HEK293 (cell line): Measurements from ENCODE around the gene KAT7.

Experiments used
- CTCF ChIP-seq: fragments of 450-650 bp; formaldehyde crosslinking; IDR thresholded peaks from 2 replicates; pipeline ENCODE4 v1.5.1; 2016; ENCODE audit warnings: missing biosample characterization, missing genetic modification characterization
- TCF7L2 ChIP-seq: IDR thresholded peaks from 2 replicates; pipeline ENCODE4 v1.6.1; 2011; ENCODE audit warnings: low read depth, mild to moderate bottlenecking, inconsistent platforms, low read length, moderate library complexity, borderline replicate concordance
- ZFP3 ChIP-seq: fragments of 450-650 bp; formaldehyde crosslinking; IDR thresholded peaks from 2 replicates; pipeline ENCODE4 v1.5.1; 2016; ENCODE audit warnings: low read depth, missing biosample characterization, missing genetic modification characterization
- ZNF19 ChIP-seq: fragments of 450-650 bp; formaldehyde crosslinking; IDR thresholded peaks from 2 replicates; pipeline ENCODE4; 2016; ENCODE audit warnings: missing biosample characterization, missing genetic modification characterization, low read depth
- ZNF23 ChIP-seq: fragments of 450-650 bp; formaldehyde crosslinking; IDR thresholded peaks from 2 replicates; pipeline ENCODE4 v1.5.1; 2016; ENCODE audit warnings: missing biosample characterization, missing genetic modification characterization, borderline replicate concordance
- ZNF274 ChIP-seq, 2 experiments: fragments of 200-500 bp in 1 of 2; fragments of 450-650 bp in 1 of 2; sonication (Bioruptor generic) in 1 of 2; formaldehyde crosslinking in 1 of 2; IDR thresholded peaks; 2 replicates each; pipeline versions ENCODE4 v1.5.1 to v1.6.1; 2014 to 2016; ENCODE audit warnings: borderline replicate concordance in 1 of 2, inconsistent platforms in 1 of 2, low read length in 1 of 2, missing biosample characterization in 1 of 2, missing genetic modification characterization in 1 of 2
- ZNF792 ChIP-seq: fragments of 450-650 bp; formaldehyde crosslinking; IDR thresholded peaks from 2 replicates; pipeline ENCODE4 v1.5.1; 2016; ENCODE audit warnings: missing biosample characterization, missing genetic modification characterization
- TF ChIP-seq, protein P1 (sequence below): fragments of 450-650 bp; formaldehyde crosslinking; IDR thresholded peaks from 2 replicates; pipeline ENCODE4 v1.5.1; 2016; ENCODE audit warnings: missing biosample characterization, missing genetic modification characterization
- TF ChIP-seq, protein P2 (sequence below): fragments of 450-650 bp; IDR thresholded peaks from 2 replicates; pipeline ENCODE4 v1.5.1; 2018; ENCODE audit warnings: missing biosample characterization, missing genetic modification characterization
- TF ChIP-seq, protein P3 (sequence below): fragments of 450-650 bp; formaldehyde crosslinking; IDR thresholded peaks from 2 replicates; pipeline ENCODE4 v1.5.1; 2016; ENCODE audit warnings: missing biosample characterization, missing genetic modification characterization
- TF ChIP-seq, protein P4 (sequence below): fragments of 450-650 bp; formaldehyde crosslinking; conservative IDR thresholded peaks from 2 replicates; pipeline ENCODE4 v1.5.1; 2016; ENCODE audit warnings: low read depth, missing biosample characterization, missing genetic modification characterization
- TF ChIP-seq, protein P5 (sequence below): fragments of 450-650 bp; formaldehyde crosslinking; IDR thresholded peaks from 2 replicates; pipeline ENCODE4 v1.5.1; 2016; ENCODE audit warnings: missing biosample characterization, missing genetic modification characterization
- TF ChIP-seq, protein P6 (sequence below): fragments of 450-650 bp; formaldehyde crosslinking; IDR thresholded peaks from 2 replicates; pipeline ENCODE4 v1.5.1; 2016; ENCODE audit warnings: missing biosample characterization, missing genetic modification characterization, low read depth

DNA sequence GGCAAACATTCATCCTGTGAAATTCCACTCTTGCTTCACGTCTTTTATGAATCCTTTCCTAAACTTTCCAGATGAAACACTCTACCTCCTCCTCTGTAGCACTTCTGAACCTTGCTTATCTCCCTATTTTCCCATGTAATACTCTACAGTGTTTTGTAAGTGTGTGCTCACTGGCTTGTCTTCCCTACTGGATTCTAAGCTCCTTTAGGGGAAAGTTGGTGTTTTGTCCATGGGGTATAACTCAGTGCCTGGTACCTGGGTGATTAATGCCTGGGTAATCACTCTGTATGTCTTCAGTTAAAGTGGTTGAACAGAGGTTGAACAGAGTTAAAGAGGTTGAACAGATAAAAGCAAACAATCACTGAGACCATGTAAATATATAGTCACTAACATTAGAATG is 3.8 kb upstream of the KAT7 start:
- TF ChIP-seq ZFP3 (tag by site-specific recombination) (no peak), TCF7L2 (no peak), ZNF792 (no peak), CTCF (tag by site-specific recombination) (no peak), ZNF274 (IDR thresholded peaks at IDR 0.05; ENCODE audit: low read length) (no peak), ZNF274 (tag by site-specific recombination; IDR thresholded peaks at IDR 0.05; ENCODE audit: borderline replicate concordance) (no peak), ZNF19 (tag by site-specific recombination) (no peak), ZNF23 (no peak)
- TF ChIP-seq, protein P1, sequence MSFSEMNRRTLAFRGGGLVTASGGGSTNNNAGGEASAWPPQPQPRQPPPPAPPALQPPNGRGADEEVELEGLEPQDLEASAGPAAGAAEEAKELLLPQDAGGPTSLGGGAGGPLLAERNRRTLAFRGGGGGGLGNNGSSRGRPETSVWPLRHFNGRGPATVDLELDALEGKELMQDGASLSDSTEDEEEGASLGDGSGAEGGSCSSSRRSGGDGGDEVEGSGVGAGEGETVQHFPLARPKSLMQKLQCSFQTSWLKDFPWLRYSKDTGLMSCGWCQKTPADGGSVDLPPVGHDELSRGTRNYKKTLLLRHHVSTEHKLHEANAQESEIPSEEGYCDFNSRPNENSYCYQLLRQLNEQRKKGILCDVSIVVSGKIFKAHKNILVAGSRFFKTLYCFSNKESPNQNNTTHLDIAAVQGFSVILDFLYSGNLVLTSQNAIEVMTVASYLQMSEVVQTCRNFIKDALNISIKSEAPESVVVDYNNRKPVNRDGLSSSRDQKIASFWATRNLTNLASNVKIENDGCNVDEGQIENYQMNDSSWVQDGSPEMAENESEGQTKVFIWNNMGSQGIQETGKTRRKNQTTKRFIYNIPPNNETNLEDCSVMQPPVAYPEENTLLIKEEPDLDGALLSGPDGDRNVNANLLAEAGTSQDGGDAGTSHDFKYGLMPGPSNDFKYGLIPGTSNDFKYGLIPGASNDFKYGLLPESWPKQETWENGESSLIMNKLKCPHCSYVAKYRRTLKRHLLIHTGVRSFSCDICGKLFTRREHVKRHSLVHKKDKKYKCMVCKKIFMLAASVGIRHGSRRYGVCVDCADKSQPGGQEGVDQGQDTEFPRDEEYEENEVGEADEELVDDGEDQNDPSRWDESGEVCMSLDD (tag by site-specific recombination) = no peak
- TF ChIP-seq, protein P2, sequence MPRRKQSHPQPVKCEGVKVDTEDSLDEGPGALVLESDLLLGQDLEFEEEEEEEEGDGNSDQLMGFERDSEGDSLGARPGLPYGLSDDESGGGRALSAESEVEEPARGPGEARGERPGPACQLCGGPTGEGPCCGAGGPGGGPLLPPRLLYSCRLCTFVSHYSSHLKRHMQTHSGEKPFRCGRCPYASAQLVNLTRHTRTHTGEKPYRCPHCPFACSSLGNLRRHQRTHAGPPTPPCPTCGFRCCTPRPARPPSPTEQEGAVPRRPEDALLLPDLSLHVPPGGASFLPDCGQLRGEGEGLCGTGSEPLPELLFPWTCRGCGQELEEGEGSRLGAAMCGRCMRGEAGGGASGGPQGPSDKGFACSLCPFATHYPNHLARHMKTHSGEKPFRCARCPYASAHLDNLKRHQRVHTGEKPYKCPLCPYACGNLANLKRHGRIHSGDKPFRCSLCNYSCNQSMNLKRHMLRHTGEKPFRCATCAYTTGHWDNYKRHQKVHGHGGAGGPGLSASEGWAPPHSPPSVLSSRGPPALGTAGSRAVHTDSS = no peak
- TF ChIP-seq, protein P3, sequence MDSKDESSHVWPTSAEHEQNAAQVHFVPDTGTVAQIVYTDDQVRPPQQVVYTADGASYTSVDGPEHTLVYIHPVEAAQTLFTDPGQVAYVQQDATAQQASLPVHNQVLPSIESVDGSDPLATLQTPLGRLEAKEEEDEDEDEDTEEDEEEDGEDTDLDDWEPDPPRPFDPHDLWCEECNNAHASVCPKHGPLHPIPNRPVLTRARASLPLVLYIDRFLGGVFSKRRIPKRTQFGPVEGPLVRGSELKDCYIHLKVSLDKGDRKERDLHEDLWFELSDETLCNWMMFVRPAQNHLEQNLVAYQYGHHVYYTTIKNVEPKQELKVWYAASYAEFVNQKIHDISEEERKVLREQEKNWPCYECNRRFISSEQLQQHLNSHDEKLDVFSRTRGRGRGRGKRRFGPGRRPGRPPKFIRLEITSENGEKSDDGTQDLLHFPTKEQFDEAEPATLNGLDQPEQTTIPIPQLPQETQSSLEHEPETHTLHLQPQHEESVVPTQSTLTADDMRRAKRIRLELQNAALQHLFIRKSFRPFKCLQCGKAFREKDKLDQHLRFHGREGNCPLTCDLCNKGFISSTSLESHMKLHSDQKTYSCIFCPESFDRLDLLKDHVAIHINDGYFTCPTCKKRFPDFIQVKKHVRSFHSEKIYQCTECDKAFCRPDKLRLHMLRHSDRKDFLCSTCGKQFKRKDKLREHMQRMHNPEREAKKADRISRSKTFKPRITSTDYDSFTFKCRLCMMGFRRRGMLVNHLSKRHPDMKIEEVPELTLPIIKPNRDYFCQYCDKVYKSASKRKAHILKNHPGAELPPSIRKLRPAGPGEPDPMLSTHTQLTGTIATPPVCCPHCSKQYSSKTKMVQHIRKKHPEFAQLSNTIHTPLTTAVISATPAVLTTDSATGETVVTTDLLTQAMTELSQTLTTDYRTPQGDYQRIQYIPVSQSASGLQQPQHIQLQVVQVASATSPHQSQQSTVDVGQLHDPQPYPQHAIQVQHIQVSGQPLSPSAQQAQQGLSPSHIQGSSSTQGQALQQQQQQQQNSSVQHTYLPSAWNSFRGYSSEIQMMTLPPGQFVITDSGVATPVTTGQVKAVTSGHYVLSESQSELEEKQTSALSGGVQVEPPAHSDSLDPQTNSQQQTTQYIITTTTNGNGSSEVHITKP (tag by site-specific recombination) = no peak
- TF ChIP-seq, protein P4, sequence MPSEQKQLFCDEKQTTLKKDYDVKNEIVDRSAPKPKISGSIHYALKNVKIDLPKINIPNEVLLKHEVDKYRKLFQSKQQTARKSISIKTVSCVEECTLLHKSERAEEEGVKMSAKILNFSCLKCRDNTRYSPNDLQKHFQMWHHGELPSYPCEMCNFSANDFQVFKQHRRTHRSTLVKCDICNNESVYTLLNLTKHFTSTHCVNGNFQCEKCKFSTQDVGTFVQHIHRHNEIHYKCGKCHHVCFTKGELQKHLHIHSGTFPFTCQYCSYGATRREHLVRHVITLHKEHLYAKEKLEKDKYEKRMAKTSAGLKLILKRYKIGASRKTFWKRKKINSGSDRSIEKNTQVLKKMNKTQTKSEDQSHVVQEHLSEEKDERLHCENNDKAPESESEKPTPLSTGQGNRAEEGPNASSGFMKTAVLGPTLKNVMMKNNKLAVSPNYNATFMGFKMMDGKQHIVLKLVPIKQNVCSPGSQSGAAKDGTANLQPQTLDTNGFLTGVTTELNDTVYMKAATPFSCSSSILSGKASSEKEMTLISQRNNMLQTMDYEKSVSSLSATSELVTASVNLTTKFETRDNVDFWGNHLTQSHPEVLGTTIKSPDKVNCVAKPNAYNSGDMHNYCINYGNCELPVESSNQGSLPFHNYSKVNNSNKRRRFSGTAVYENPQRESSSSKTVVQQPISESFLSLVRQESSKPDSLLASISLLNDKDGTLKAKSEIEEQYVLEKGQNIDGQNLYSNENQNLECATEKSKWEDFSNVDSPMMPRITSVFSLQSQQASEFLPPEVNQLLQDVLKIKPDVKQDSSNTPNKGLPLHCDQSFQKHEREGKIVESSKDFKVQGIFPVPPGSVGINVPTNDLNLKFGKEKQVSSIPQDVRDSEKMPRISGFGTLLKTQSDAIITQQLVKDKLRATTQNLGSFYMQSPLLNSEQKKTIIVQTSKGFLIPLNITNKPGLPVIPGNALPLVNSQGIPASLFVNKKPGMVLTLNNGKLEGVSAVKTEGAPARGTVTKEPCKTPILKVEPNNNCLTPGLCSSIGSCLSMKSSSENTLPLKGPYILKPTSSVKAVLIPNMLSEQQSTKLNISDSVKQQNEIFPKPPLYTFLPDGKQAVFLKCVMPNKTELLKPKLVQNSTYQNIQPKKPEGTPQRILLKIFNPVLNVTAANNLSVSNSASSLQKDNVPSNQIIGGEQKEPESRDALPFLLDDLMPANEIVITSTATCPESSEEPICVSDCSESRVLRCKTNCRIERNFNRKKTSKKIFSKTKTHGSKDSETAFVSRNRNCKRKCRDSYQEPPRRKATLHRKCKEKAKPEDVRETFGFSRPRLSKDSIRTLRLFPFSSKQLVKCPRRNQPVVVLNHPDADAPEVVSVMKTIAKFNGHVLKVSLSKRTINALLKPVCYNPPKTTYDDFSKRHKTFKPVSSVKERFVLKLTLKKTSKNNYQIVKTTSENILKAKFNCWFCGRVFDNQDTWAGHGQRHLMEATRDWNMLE (tag by site-specific recombination) = no peak
- TF ChIP-seq, protein P5, sequence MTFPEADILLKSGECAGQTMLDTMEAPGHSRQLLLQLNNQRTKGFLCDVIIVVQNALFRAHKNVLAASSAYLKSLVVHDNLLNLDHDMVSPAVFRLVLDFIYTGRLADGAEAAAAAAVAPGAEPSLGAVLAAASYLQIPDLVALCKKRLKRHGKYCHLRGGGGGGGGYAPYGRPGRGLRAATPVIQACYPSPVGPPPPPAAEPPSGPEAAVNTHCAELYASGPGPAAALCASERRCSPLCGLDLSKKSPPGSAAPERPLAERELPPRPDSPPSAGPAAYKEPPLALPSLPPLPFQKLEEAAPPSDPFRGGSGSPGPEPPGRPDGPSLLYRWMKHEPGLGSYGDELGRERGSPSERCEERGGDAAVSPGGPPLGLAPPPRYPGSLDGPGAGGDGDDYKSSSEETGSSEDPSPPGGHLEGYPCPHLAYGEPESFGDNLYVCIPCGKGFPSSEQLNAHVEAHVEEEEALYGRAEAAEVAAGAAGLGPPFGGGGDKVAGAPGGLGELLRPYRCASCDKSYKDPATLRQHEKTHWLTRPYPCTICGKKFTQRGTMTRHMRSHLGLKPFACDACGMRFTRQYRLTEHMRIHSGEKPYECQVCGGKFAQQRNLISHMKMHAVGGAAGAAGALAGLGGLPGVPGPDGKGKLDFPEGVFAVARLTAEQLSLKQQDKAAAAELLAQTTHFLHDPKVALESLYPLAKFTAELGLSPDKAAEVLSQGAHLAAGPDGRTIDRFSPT (tag by site-specific recombination) = no peak
- TF ChIP-seq, protein P6, sequence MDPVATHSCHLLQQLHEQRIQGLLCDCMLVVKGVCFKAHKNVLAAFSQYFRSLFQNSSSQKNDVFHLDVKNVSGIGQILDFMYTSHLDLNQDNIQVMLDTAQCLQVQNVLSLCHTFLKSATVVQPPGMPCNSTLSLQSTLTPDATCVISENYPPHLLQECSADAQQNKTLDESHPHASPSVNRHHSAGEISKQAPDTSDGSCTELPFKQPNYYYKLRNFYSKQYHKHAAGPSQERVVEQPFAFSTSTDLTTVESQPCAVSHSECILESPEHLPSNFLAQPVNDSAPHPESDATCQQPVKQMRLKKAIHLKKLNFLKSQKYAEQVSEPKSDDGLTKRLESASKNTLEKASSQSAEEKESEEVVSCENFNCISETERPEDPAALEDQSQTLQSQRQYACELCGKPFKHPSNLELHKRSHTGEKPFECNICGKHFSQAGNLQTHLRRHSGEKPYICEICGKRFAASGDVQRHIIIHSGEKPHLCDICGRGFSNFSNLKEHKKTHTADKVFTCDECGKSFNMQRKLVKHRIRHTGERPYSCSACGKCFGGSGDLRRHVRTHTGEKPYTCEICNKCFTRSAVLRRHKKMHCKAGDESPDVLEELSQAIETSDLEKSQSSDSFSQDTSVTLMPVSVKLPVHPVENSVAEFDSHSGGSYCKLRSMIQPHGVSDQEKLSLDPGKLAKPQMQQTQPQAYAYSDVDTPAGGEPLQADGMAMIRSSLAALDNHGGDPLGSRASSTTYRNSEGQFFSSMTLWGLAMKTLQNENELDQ = no peak
